C4-2B (cell line): Measurements from ENCODE around the gene LCN15.

Experiments
- ZFX ChIP-seq: fragments of 450-650 bp; IDR thresholded peaks from 2 replicates; pipeline ENCODE4 v1.6.1; 2017
- TF ChIP-seq, protein P1 (sequence below): fragments of 450-650 bp; conservative IDR thresholded peaks from 2 replicates; pipeline ENCODE4 v1.5.1; 2017; ENCODE audit warnings: mild to moderate bottlenecking

DNA sequence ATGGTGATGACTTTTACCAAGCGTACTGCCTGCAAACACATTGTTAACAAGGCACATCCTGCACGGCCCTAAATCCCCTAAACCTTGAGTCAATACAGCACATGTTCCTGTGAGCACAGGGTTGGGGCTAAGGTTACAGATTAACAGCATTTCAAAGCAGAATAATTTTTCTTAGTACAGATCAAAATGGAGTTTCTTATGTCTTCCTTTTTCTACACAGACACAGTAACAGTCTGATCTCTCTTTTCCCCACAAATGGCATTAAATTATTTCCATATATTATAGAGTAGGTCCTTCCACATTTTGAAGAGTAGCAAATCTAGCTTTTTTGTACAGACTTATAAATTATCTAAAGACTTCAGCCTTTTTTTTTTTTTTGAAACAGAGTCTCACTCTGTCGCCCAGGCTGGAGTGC, 25.2 kb upstream of the LCN15 start:
- TF ChIP-seq, protein P1, sequence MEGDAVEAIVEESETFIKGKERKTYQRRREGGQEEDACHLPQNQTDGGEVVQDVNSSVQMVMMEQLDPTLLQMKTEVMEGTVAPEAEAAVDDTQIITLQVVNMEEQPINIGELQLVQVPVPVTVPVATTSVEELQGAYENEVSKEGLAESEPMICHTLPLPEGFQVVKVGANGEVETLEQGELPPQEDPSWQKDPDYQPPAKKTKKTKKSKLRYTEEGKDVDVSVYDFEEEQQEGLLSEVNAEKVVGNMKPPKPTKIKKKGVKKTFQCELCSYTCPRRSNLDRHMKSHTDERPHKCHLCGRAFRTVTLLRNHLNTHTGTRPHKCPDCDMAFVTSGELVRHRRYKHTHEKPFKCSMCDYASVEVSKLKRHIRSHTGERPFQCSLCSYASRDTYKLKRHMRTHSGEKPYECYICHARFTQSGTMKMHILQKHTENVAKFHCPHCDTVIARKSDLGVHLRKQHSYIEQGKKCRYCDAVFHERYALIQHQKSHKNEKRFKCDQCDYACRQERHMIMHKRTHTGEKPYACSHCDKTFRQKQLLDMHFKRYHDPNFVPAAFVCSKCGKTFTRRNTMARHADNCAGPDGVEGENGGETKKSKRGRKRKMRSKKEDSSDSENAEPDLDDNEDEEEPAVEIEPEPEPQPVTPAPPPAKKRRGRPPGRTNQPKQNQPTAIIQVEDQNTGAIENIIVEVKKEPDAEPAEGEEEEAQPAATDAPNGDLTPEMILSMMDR = no peak
- TF ChIP-seq ZFX = no peak
